Measurements from ENCODE around the gene DCXR. TPM values are rescaled to one million over a fixed set of nuclear protein-coding genes. Genes with fewer than 3 reads are reported as not detected.

DCXR gene
- total and polyA plus RNA-seq, 2 of the 13 experiments (the other 11 are each of a cell fraction or from before 2014, with no cell fraction given) = 287 to 311 TPM

GRCh38 chr17:81994593-81995462 is 42.7 kb downstream of the DCXR start (continued):
- TF ChIP-seq SNAPC4 (CRISPR knock-in tag; IDR thresholded peaks at IDR 0.05) (no peak; the same call in 1 of the 2 replicates), ZFYVE20 (CRISPR knock-in tag; IDR thresholded peaks at IDR 0.05; ENCODE audit: borderline replicate concordance, low read depth) (no peak), ISL2 (CRISPR knock-in tag; IDR thresholded peaks at IDR 0.05) (peak; percentile 96), ZNF577 (CRISPR knock-in tag; IDR thresholded peaks at IDR 0.05; ENCODE audit: borderline replicate concordance, low read depth) (no peak), EED (CRISPR knock-in tag; IDR thresholded peaks at IDR 0.05) (no peak), NRL (CRISPR knock-in tag; IDR thresholded peaks at IDR 0.05; ENCODE audit: borderline replicate concordance) (peak; percentile 59; the same call in 1 of the 2 replicates), ZNF333 (CRISPR knock-in tag; IDR thresholded peaks at IDR 0.05; ENCODE audit: borderline replicate concordance) (no peak; the same call in 1 of the 2 replicates), ZNF670 (CRISPR knock-in tag; IDR thresholded peaks at IDR 0.05; ENCODE audit: borderline replicate concordance) (peak; percentile 92), SP140L (CRISPR knock-in tag; IDR thresholded peaks at IDR 0.05; ENCODE audit: borderline replicate concordance) (no peak), IRF2 (CRISPR knock-in tag; IDR thresholded peaks at IDR 0.05) (peak; percentile 20; the same call in 1 of the 2 replicates), ZNF567 (CRISPR knock-in tag; IDR thresholded peaks at IDR 0.05; ENCODE audit: borderline replicate concordance) (0 out of 2 replicates have a peak, but pooled peaks have one; percentile 12), NR2F1 (CRISPR knock-in tag; IDR thresholded peaks at IDR 0.05) (peak; percentile 24 to 37; a peak in 1 of 4 replicates), ZNF101 (CRISPR knock-in tag; IDR thresholded peaks at IDR 0.05; ENCODE audit: borderline replicate concordance, low read depth) (no peak), SCMH1 (CRISPR knock-in tag; IDR thresholded peaks at IDR 0.05; ENCODE audit: borderline replicate concordance) (no peak), SETDB1 (CRISPR knock-in tag; IDR thresholded peaks at IDR 0.05; ENCODE audit: borderline replicate concordance) (no peak), ZNF12 (CRISPR knock-in tag; IDR thresholded peaks at IDR 0.05) (peak; percentile 11; the same call in 1 of the 2 replicates), NAIF1 (CRISPR knock-in tag; IDR thresholded peaks at IDR 0.05; ENCODE audit: borderline replicate concordance) (0 out of 2 replicates have a peak, but pooled peaks have one; percentile 4), PCBP2 (optimal IDR thresholded peaks at IDR 0.05; ENCODE audit: low read depth, low read length, poor library complexity, severe bottlenecking) (no peak), AKAP8 (CRISPR knock-in tag; IDR thresholded peaks at IDR 0.05) (no peak), ZNF839 (CRISPR knock-in tag; IDR thresholded peaks at IDR 0.05; ENCODE audit: borderline replicate concordance) (no peak)
- TF ChIP-seq, protein P1, sequence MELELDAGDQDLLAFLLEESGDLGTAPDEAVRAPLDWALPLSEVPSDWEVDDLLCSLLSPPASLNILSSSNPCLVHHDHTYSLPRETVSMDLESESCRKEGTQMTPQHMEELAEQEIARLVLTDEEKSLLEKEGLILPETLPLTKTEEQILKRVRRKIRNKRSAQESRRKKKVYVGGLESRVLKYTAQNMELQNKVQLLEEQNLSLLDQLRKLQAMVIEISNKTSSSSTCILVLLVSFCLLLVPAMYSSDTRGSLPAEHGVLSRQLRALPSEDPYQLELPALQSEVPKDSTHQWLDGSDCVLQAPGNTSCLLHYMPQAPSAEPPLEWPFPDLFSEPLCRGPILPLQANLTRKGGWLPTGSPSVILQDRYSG (CRISPR knock-in tag; IDR thresholded peaks at IDR 0.05) = peak; percentile 52
